Measurements from ENCODE around the gene FBLN1.
"Not testable (repeated sequence)": the region's sequence is repeated elsewhere in the genome, so short reads cannot be mapped to it uniquely, and the experiment has no call there.

The FBLN1 gene

DNA sequence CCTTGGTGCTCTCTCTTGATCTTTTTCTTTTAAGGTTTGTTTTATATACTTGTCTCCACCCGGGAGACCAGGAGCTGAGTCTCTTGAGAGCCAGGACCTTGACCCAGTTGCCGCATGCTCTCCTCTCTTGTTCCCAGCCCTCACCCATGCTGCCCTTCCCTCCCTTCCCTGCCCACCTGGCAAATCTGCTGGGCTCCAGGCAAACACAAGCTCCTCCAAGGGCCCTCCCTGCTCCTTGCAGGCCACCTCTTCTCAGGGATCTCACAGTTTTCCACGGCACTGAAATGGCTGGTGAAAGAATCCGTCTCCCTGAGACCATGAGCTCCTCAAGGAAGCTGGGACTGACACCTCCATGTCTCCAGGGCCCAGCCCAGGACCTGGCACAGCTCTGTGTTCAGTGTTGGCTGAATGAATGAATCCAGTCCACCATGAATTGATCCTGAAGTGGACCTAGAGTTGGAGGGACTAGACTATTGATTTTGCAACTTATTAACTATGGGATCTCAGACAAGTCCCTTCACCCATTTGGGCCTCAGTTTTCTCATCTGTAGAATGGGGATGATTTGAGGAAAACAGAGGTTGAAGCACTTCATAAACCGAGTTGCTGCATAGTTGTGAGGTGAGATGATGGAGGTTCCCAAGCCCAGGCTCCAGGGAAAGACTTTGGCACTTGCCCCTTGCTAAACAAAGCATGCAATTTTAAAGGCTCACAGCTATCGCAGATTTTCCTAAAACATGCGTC, 25.1 kb upstream of the FBLN1 start:
- no peak for DNase-seq

DNA sequence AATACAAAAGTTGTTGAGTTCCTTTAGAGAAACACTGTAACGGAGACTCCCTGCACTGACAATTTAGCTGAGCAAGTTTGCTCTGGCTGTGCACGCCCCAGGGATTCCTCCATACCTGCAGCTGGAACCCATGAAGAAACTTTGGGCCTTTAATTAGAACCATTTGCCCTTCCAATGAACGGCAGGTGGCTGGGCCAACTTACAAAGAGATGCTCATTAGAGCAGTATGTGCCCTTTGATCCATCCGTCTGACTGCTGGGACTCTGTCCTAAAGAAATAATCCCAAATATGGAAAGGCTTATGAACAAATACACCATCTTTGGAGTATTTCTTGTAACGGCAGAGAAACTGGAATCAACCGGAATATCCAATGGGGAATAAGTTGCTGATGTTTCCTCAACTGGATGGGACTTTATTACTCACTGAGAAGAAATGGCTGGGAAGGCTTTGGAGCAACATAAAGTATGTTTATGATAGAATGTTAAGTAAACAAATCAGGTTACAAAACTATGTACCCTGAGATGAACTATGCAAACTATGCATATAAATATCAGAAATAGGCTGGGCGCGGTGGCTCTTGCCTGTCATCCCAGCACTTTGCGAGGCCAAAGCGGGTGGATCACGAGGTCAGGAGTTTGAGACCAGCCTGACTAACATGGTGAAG, 24.4 kb upstream of the FBLN1 start:
- DNase-seq, result no peak

DNA sequence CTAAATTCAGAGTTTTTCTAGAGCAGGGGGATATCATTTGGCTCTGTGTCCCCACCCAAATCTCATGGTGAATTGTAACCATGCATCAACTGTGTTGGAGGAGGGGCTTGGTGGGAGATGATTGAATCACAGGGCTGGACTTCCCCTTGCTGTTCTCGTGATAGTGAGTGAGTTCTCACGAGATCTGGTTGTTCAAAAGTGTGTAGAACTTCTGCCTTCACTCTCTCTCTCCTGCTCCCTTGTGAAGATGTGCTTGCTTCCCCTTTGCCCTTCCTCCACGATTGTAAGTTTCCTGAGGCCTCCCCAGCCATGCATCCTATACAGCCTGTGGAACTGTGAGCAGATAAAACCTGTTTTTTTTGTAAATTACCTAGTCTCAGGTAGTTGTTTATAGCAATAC, 22.0 kb upstream of the FBLN1 start:
- DNase-seq, result no peak

DNA sequence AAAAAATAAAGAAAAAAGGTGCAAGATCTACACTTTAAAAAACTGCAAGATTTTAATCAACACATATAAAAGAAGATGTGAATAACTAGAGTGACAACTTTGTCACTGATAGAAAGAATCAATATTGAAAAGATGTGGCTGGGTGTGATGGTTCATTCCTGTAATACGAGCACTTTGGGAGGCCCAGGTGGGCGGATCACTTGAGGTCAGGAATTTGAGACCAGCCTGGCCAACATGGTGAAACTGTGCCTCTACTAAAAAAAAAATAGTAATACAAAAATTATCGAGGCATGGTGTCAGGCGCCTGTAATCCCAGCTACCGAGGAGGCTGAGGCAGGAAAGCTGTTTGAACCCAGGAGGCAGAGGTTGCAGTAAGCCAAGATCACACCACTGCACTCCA, 21.0 kb upstream of the FBLN1 start:
- DNase-seq, result no peak

DNA sequence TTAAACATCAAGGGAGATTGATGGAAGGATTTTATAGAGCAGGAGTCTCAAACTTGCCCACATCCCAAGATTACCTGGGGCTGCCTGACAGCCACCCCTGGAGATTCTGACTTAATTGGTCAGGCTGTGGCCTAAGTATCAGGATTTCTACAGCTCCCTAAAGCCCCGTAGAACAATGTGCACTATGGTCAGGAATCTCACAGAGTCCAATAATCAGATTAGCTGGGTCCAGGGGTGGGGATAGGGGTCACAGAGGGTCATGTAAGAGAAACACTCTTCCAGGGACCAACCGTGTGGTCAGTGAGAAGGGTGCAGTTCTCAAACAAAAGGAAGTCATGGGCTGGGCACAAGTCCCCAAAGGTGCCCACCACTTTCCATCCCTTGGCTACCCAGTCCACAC, 20.5 kb upstream of the FBLN1 start:
- no peak for DNase-seq

DNA sequence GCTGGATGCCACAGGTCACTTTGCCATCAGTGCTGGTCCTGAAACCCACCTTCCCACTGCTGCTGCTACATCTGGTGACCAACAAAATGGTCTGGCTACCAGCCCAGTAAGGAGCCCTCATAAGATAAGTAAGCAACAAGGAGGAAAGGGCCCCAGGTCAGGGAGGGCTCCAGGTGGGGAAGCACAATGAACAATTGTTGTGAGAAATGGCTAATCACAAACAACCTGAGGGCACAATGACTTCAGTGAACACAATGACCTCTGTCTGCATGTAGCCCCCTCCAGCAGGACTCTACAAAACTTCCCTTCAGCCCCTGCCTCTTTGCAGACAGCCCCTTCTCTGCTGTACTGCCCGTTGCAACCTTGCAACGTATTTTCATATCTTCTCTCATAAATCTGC, 19.4 kb upstream of the FBLN1 start:
- DNase-seq, result no peak

DNA sequence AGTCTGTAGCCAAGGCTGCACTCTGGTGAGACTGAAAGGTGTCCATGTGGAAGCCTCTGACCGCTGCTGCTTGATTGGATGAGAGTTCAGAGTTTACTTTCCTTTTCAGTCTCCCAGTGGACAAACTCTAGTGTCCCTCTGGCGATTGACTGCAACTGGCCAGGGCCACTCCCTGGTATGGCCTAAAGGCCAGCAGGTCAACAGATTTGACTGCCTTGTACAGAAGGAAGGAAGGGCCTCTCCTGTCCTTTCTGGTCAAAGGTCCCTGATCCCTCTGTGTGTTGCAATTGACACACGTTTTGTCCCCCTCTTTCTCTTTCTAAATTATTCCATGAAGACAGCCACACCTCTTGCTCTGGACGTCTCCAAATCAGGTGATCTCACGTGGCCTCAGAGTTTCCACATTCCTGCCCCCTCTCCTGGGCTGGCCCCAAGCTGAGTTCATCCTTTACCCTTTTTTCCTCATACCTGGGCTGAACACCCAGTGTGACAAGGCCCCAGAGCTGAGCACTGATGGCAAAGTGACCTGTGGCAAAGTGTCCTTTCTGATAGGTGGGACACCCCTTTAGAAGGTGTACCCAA, 18.7 kb upstream of the FBLN1 start:
- DNase-seq, result no peak

DNA sequence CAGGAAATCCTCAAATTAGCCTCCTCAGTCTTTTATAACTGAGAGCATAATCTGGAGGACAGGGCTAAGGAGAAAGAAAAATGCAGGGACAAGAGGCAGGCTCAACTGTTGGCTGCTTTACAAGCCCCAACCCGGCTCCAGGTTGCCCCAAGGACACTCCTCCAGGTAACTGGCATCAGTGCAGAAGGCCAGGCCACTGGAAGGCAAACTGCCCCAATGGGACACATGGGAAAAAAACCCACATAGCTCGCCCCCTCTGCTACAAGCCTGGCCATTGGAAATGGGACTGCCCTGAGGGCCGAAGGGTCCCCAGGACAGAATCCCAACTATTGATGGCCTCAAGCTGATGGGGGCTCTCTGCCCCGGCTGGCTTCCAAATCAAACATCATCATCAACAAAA, 17.9 kb upstream of the FBLN1 start:
- no peak for DNase-seq

DNA sequence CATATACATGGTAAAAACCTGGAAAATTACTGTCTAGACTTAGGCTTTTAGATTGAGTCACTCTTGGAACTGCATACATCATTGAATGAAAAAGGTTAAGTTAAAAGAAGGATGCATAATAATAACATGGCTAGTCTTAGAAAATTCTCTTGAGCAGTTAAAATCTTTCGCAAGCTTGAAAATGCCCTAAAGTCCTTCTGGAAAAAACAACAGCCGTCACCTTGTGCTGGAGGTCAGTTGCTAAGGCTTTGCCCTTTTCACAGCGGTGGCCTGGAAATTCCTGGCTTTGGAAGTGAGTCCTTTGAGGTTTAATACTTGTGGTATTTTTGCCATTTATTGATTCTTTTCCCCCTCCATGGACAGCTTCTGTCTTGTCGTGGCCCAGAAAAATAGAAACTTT, 17.4 kb upstream of the FBLN1 start:
- no peak for DNase-seq

DNA sequence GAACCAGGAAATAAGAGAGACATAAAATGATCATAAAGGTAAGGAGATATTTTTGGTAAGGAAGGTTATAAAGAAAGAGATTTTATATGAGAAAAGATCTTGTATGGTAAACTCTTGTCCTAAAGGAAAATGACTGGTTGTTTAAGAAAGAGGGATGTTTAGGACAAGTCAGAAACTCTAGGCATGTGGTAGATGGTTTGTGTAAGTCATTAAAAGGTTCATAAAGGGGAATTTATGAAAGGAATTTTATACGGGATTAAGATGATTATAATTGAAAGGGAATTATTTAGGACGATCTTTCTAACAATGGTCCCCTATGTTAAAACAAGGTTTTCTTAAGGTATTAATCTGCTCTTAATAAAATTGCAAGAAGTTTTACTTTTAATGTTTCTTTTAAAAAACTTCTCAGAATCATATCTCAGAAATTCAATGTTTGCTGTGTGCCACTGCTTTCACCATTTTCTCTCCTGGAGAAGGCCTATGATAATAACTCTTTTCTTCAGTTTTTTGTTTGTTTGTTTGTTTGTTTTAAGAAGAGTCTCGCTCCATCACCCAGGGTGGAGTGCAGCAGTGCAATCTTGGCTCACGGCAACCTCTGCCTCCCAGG, 13.8 kb upstream of the FBLN1 start:
- no peak for DNase-seq

DNA sequence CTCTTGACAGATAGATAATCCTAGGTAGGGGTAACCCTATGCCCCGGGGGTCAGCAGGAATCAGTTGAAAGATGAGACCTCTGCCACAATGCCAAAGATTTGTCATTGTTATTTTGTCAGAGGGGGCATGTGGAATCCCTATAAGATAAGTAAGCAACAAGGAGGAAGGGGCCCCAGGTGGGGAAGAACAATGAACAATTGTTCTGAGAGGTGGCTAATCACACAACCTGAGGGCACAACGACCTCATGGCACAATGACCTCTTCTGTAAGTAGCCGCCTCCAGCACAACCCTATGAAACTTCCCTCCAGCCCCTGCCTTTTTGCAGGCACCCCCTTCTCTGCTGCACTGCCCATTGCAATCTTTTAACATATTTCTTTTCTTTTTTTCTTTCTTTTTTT, 11.8 kb upstream of the FBLN1 start:
- DNase-seq, result no peak

DNA sequence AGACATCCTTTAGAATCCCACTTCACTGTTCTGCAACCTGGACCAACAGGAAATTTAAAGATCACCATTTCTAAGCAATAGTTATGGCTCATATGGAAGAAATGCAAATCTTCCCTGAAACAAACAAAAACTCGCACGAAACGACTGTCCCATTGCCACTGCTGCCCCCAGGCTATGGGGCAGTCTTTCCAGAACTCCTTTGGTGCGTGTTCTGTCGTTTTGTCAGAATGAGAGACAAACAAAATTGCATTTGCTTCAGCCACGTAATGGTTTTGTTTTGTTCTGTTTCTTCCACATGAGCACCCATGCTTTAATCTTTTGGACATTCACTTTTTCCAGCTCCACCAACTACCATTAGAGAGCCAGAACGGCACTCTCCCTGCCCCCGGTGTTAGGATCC, 10.8 kb upstream of the FBLN1 start:
- DNase-seq, result no peak

DNA sequence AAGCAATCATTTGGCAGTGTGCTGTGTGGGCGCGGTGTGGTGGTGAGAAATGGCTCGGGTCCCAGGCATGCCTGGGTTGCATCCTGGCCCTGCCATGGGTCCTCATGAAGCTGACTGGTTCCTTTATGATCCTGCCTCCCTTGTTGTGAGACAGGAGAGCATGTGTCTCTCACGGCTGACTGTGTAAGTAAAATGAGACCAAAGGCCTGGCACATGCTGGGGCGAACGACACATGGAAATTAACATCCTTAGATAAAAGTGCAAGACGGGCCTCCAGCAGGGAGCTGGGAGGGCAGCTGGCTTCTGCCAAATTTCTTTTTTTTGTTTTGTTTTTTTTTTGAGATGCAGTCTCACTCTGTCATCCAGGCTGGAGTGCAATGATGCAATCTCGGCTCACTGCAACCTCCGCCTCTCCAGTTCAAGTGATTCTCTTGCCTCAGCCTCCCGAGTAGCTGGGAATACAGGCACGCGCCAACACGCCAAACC, 9.4 kb upstream of the FBLN1 start:
- DNase-seq, result no peak

DNA sequence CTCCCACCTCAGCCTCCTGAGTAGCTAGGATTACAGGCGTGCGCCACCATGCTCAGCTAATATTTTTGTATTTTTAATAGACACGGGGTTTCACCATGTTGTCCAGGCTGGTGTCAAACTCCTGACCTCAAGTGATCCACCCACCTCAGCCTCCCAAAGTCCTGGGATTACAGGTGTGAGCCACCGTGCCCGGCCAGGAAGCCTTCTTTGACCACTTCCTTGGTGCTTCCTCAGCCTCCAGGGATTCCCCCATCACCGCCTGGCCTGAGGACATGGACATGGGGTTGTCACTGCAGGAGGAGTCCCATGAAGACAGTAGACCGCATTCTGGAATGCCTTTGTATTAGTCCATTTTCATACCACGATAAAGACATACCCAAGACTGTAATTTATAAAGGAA, 8.4 kb upstream of the FBLN1 start:
- not testable (repeated sequence) for DNase-seq

DNA sequence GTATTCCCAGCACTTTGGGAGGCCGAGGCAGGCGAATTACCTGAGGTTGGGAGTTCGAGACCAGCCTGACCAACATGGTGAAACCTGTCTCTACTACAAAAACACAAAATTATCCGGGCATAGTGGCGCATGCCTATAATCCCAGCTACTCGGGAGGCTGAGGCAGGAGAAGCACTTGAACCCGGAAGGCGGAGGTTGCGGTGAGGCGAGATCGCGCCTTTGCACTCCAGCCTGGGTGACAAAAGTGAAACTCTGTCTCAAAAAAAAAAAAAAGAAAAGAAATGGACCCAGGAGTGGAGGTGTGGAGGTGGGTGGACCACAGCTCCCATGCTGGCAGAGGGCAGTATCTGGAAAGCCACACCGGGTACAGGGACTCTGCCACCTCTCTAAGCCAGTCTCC, 7.1 kb upstream of the FBLN1 start:
- not testable (repeated sequence) for DNase-seq

DNA sequence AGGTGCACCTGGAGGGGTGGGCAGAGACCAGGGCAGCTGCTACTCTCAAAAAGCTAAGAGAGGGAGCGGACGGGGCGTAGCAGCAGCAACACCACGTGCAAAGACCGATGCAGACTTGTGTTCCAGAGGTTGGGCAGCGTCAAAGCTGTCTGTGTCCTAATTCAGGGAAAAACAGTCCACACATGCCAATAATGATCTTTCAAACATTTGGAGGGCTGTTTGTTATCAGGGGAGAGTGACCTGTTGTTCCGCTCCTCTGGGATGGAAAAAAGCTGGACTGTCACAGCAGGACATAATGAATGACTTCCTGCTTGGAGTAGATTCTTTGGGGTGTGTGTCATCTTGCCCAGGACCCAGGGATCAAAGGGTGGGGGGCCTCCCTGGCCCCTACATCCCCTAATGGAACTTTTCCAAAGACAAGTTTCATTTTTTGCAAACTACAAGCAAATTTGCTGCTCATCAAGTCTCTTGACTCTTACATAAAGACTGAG, 6.2 kb upstream of the FBLN1 start:
- DNase-seq, result no peak

DNA sequence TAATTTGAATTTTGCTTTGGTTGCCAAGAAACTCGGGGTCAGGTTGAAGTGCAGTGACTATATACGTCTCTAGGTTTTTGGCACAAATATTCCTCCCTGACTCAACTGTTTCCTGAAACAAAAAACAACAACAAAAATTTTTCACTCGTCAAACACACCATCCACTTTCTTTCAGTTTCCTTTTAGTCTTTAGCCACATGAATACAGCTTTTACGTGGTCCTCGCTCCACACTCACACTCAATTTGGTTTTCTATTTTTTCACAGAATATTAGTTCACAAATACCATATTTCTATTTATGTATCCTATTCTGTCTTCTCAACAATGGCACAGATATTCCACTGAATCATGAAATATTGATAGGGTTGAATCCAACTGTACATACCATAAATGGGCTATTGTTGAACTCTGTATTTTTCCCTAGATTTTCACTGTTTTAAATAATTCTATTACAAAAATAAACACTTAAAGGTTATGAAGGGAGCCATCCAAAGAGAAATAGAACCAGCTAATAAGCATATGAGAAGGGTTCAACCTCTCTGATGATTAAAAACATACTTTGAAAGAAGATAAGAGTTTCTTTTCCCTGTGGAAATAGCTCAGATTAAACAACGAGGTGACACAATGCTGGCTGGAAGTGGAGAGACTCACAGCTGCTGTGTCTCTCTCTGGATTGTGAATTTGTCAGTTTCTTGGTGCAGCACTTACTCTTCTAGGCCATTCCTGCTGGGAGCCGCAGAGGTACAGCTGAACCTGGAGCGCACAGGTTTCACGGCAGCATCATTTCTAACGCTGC, 5.1 kb upstream of the FBLN1 start:
- DNase-seq, result no peak

DNA sequence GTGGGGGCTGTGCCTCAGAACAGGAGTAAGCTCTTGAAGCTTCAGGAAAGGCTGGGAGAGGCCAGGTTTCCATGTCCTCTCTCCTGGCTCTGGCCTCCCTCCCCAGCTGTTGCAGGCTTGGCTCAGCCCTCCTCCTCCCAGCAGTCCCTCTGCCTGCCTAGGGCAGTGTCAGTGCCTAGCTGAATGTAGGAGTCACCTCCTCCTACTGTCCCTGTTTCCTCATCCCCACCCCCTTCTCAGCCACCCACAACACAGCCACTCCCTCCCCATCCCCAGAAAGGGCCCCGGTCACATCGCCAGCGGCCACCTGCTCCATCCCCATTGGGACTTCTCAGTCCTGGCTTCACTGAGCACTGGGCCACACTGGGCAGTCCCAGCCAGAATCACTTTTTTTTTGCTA, 2.9 kb upstream of the FBLN1 start:
- DNase-seq, result no peak

DNA sequence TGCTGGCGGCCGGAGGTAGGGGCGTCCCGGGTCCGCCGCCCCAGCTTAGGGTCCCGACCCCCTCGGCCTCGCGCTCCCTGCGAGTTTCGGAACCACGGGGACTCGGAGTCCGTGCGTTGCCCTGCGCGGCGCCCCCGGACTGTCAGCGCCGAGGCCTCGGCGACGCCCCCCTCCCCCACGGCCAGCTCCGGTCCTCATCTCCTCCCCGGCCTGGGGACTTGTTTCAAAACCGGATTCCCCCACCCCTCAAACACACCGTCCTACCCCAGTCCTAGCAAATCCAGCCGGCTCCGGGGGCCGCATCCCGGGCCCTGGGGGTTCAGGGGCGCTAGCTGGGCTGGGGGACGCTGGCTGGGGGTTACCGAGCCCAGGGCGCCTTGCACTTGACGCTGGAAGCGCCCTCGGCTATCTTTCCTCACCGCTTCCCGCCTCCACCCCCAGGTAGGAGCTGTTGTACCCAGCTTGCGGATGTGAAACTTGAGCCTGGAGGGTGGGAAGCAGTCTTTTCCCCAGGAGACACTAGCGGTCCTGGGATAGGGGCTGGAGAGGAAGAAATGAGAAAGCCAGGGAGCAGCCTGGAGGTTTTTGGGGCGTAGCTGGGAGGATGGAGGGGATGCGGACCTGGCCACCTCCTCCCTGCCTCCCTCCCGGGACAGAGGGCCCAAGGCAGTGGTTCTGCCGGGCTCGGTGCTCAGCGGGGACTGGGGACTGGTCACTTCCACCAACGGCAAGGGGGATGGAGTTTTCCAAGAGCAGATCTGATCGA, 550 bp downstream of the FBLN1 start:
- DNase-seq, result no peak

DNA sequence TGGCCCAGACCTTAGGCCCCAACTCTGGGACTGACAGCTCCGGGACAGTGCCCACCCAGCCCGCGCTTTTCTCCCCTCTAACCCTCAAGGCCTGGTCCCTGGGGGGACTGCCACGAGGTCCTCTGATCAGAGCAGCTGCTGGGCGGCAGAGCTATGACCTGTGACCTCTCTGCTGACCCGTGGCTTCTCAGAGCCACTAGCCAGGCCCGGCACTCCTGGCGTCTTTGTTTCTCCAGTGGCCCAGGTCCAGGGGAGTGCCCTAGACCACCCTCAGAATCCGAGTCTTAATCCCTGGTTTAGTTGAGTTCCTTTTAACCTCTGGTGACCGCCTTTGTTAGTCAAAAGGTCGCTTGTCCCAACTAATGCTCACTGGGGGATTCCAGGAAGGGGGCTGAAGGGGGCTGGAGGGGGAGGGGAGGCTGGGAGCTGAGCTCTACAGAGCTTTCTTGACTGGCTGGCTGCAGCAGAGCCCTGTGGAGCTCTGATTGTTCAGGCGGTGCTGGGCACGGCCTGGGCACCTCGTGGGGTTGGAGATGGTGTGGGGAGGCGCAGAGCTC, 1.2 kb downstream of the FBLN1 start:
- no peak for DNase-seq
